Measurements from ENCODE around the gene SEM1.
"Not testable (repeated sequence)": the region's sequence is repeated elsewhere in the genome, so short reads cannot be mapped to it uniquely, and the experiment has no call there.

SEM1 gene

DNA sequence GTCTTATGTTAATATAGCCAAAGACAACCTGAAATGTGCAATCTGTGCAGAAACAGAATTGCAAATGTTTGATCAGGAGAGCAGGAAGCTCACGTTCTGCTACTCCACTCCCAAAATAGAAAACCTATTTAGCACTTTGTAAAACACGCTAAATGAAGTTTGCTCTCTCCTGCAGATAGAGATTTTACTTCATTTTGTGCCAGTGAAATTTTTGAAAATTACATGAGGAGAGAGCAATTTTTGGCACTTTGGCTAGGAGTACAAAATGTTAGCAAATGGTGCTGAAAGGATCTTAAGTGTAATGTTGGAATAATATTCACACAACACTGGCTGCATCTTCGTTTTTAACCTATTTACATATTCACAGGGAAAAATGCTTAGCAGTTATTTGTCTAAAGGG, 61.9 kb downstream of the SEM1 start:
- TF ChIP-seq POLR2AphosphoS5 (IDR thresholded peaks at IDR 0.05; ENCODE audit: low read depth) (no peak), GABPA (IDR thresholded peaks at IDR 0.05; ENCODE audit: low read depth) (no peak), CTCF (IDR thresholded peaks at IDR 0.05; ENCODE audit: insufficient read depth, low read length) (no peak), REST (IDR thresholded peaks at IDR 0.05; ENCODE audit: insufficient replicate concordance, low read depth) (no peak), SPI1 (IDR thresholded peaks at IDR 0.05; ENCODE audit: borderline replicate concordance, low read depth) (no peak)
- H3K27me3 ChIP-seq (ENCODE audit: insufficient read depth, poor library complexity, severe bottlenecking), result peaks cover 2% of the 10 kb centered on the region
- no peak overlapping the region for H3K27ac ChIP-seq (replicated peaks)
- DNase-seq (ENCODE audit: low read depth in 1 of 2, low spot score in 1 of 2), result no peak
- H3K4me3 ChIP-seq (replicated peaks; ENCODE audit: insufficient read depth, low read length), result no peak overlapping the region

GRCh38 chr7:96645084-96645483, 64.6 kb downstream of the SEM1 start:
- Histone ChIP-seq H3K27ac (replicated peaks) (no peak overlapping the region), H3K27me3 (ENCODE audit: insufficient read depth, poor library complexity, severe bottlenecking) (peaks cover 2% of the 10 kb centered on the region), H3K4me3 (replicated peaks; ENCODE audit: insufficient read depth, low read length) (no peak overlapping the region)
- no peak for DNase-seq (ENCODE audit: low read depth in 1 of 2, low spot score in 1 of 2)
- no peak for TF ChIP-seq GABPA (IDR thresholded peaks at IDR 0.05; ENCODE audit: low read depth)
- TF ChIP-seq SPI1 (IDR thresholded peaks at IDR 0.05; ENCODE audit: borderline replicate concordance, low read depth), result no peak
- no peak for TF ChIP-seq REST (IDR thresholded peaks at IDR 0.05; ENCODE audit: insufficient replicate concordance, low read depth)
- no peak for TF ChIP-seq POLR2AphosphoS5 (IDR thresholded peaks at IDR 0.05; ENCODE audit: low read depth)
- no peak for TF ChIP-seq CTCF (IDR thresholded peaks at IDR 0.05; ENCODE audit: insufficient read depth, low read length)

DNA sequence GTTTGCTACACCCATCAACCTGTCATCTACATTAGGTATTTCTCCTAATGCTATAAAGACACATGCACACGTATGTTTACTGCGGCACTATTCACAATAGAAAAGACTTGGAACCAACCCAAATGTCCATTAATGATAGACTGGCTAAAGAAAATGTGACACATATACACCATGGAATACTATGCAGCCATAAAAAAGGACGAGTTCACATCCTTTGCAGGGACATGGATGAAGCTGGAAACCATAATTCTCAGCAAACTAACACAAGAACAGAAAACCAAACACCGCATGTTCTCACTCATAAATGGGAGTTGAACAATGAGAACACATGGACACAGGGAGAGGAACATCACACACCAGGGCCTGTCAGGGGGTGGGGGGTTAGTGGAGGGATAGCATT, 66.2 kb downstream of the SEM1 start:
- H3K4me3 ChIP-seq (replicated peaks; ENCODE audit: insufficient read depth, low read length); DNase-seq (ENCODE audit: low read depth in 1 of 2, low spot score in 1 of 2); H3K27me3 ChIP-seq (ENCODE audit: insufficient read depth, poor library complexity, severe bottlenecking); H3K27ac ChIP-seq (replicated peaks): not testable (repeated sequence)

- Histone ChIP-seq H3K4me3 (replicated peaks; ENCODE audit: insufficient read depth, low read length) (no peak overlapping the region), H3K27me3 (ENCODE audit: insufficient read depth, poor library complexity, severe bottlenecking) (no peaks in the 10 kb centered on the region), H3K27ac (replicated peaks) (no peak overlapping the region)
- no peak for TF ChIP-seq CTCF (IDR thresholded peaks at IDR 0.05; ENCODE audit: insufficient read depth, low read length)
- no peak for TF ChIP-seq GABPA (IDR thresholded peaks at IDR 0.05; ENCODE audit: low read depth)
- no peak for TF ChIP-seq SPI1 (IDR thresholded peaks at IDR 0.05; ENCODE audit: borderline replicate concordance, low read depth)
- TF ChIP-seq REST (IDR thresholded peaks at IDR 0.05; ENCODE audit: insufficient replicate concordance, low read depth), result no peak
- TF ChIP-seq POLR2AphosphoS5 (IDR thresholded peaks at IDR 0.05; ENCODE audit: low read depth), result no peak
- DNase-seq (ENCODE audit: low read depth in 1 of 2, low spot score in 1 of 2), result no peak
These were observed 69.6 kb downstream of the SEM1 start for GRCh38 chr7:96640054-96640453.

All from HL-60 (cell line).